Caco-2 (cell line): ENCODE data around the gene ENOX1. TPM values are rescaled to one million over a fixed set of nuclear protein-coding genes. Genes with fewer than 3 reads are reported as not detected.

Experiments
- BruUV-seq: library from RNA; stranded (reverse); fragments of 400-500 nt; replicated peaks from 2 replicates; lab custom pipeline; 2021; lab: Mats Ljungman, UMichigan
- CTCF ChIA-PET: fragments of 300-600 bp; sonication (Branson Sonifier 250); formaldehyde crosslinking; loops from one replicate; lab custom pipeline; 2022; ENCODE audit warnings: antibody characterized with exemption; lab: Charles Lee
- POLR2A ChIA-PET: fragments of 300-600 bp; sonication (Branson Sonifier 250); formaldehyde crosslinking; loops from one replicate; lab custom pipeline; 2022; ENCODE audit warnings: antibody characterized with exemption; lab: Charles Lee
- DNase-seq, 2 experiments: peaks; one replicate each; pipeline versions ENCODE4 v3.0.0 to v3.0.0-alpha.2; 2020 to 2022
- H3K27me3 ChIP-seq: replicated peaks from 2 replicates; pipeline ENCODE4 v1.6.0; 2011; ENCODE audit warnings: low read length; ENCODE audit not compliant: control insufficient read depth, insufficient read depth
- H3K36me3 ChIP-seq: 2 replicates; pipeline ENCODE4 v1.5.1; 2011; ENCODE audit warnings: low read length; ENCODE audit not compliant: control insufficient read depth, insufficient read depth
- H3K4me1 ChIP-seq: fragments of 250-450 bp; sonication (Bioruptor Pico); 2 replicates; pipeline ENCODE4 v1.5.1; 2020; ENCODE audit warnings: mild to moderate bottlenecking
- H3K4me3 ChIP-seq: 2 replicates; pipeline ENCODE4 v1.5.1; 2011; ENCODE audit warnings: low read depth, mild to moderate bottlenecking, control low read depth, low read length
- H3K9me3 ChIP-seq: fragments of 250-450 bp; sonication (Bioruptor Pico); 2 replicates; pipeline ENCODE4 v1.5.1; 2020; ENCODE audit warnings: mild to moderate bottlenecking, moderate library complexity
- H3K27ac Mint-ChIP-seq: one replicate; pipeline ENCODE4 v1.8.0; 2022; ENCODE audit warnings: mixed read lengths; ENCODE audit not compliant: unreplicated experiment
- H3K27me3 Mint-ChIP-seq: one replicate; pipeline ENCODE4 v1.8.0; 2022; ENCODE audit warnings: mixed read lengths; ENCODE audit not compliant: insufficient read depth, unreplicated experiment
- H3K36me3 Mint-ChIP-seq: one replicate; pipeline ENCODE4 v1.8.0; 2022; ENCODE audit warnings: mild to moderate bottlenecking, mixed read lengths; ENCODE audit not compliant: insufficient read depth, unreplicated experiment
- H3K4me1 Mint-ChIP-seq: one replicate; pipeline ENCODE4 v1.8.0; 2022; ENCODE audit warnings: low read depth, mixed read lengths; ENCODE audit not compliant: unreplicated experiment
- H3K4me3 Mint-ChIP-seq: one replicate; pipeline ENCODE4 v1.8.0; 2022; ENCODE audit warnings: mild to moderate bottlenecking, moderate library complexity, mixed read lengths; ENCODE audit not compliant: unreplicated experiment
- H3K9me3 Mint-ChIP-seq: one replicate; pipeline ENCODE4 v1.8.0; 2022; ENCODE audit warnings: mixed read lengths; ENCODE audit not compliant: unreplicated experiment
- intact Hi-C: fragments of 100-400 bp; cut with micrococcal nuclease; formaldehyde crosslinking; loops from one replicate; pipeline ENCODE4 v1.10.0; 2022; ENCODE audit not compliant: unreplicated experiment
- total RNA-seq: library from RNA; stranded (reverse); gene quantifications from 2 replicates; pipeline ENCODE4 v1.2.3, GENCODE V29; 2022
- TF ChIP-seq, protein P1 (sequence below), 2 experiments: fragments of 200-600 bp in 1 of 2; IDR thresholded peaks; 1 replicate in 1 of 2; 2 replicates in 1 of 2; pipeline versions ENCODE4 v1.5.1 to v1.8.0; 2011 to 2022; ENCODE audit warnings: antibody characterized with exemption in 1 of 2, control low read depth in 1 of 2, inconsistent platforms in 1 of 2, low read depth in 1 of 2, low read length in 1 of 2, mild to moderate bottlenecking in 1 of 2, moderate library complexity in 1 of 2; ENCODE audit not compliant: insufficient read depth in 1 of 2, severe bottlenecking in 1 of 2, unreplicated experiment in 1 of 2

The ENOX1 gene
- total RNA-seq, 1 experiment from 2014 or later: 9.1 TPM

DNA sequence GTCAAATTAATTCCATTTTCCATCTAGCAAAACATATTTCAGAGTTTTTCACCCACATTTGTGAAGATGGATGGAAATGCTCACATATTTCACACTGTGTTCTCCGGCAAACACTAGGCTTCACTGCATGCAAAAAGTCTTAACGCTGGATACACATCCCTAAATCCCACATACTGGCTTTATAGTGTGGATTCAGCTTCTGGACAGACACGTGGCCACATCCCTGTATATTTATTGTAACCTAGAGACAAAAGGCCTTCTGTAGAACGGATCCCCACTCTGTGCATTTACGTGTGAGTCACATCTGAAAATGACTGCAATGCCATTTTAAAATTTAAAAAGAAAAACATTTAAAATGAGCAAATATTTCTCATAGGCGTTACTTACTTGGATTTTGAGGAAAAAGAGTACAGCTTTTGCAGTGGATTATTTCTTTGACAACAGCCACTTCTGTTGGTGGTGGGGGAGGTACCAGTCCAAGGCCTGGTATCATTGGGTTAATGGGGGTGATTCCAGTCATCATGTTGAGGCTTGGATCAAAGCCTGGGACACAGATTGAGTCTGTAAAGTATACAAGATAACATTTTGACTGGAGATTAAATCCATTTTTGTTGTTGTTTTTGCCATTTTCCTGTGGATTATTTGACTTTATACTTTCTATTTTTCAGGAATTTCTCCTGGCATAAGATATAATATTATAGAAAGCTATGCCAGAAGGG is 425.7 kb downstream of the ENOX1 start:
- H3K4me1 Mint-ChIP-seq: no peaks in the 10 kb centered on the region
- Histone ChIP-seq H3K4me1 (no peaks in the 10 kb centered on the region), H3K9me3 (no peaks in the 10 kb centered on the region), H3K27me3 (no peaks in the 10 kb centered on the region), H3K4me3 (no peak overlapping the region), H3K36me3 (no peaks in the 10 kb centered on the region)
- ChIA-PET POLR2A (no interaction called here), CTCF (interaction anchor here (0.6 kb wide), 1 partner anchor 357 kb away, joined by 3 read pairs; no protein-coding TSS in a partner anchor)
- no peaks in the 10 kb centered on the region for H3K36me3 Mint-ChIP-seq
- H3K27me3 Mint-ChIP-seq: no peaks in the 10 kb centered on the region
- BruUV-seq: no TSS peak
- no peak overlapping the region for H3K27ac Mint-ChIP-seq
- intact Hi-C loops: no loop called here
- no peaks in the 10 kb centered on the region for H3K9me3 Mint-ChIP-seq
- TF ChIP-seq, protein P1, sequence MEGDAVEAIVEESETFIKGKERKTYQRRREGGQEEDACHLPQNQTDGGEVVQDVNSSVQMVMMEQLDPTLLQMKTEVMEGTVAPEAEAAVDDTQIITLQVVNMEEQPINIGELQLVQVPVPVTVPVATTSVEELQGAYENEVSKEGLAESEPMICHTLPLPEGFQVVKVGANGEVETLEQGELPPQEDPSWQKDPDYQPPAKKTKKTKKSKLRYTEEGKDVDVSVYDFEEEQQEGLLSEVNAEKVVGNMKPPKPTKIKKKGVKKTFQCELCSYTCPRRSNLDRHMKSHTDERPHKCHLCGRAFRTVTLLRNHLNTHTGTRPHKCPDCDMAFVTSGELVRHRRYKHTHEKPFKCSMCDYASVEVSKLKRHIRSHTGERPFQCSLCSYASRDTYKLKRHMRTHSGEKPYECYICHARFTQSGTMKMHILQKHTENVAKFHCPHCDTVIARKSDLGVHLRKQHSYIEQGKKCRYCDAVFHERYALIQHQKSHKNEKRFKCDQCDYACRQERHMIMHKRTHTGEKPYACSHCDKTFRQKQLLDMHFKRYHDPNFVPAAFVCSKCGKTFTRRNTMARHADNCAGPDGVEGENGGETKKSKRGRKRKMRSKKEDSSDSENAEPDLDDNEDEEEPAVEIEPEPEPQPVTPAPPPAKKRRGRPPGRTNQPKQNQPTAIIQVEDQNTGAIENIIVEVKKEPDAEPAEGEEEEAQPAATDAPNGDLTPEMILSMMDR (IDR thresholded peaks at IDR 0.05; ENCODE audit: insufficient read depth in 1 of 2, low read depth in 1 of 2, low read length in 1 of 2, severe bottlenecking in 1 of 2, unreplicated experiment in 1 of 2): no peak
- no peak for DNase-seq
- no peak overlapping the region for H3K4me3 Mint-ChIP-seq

DNA sequence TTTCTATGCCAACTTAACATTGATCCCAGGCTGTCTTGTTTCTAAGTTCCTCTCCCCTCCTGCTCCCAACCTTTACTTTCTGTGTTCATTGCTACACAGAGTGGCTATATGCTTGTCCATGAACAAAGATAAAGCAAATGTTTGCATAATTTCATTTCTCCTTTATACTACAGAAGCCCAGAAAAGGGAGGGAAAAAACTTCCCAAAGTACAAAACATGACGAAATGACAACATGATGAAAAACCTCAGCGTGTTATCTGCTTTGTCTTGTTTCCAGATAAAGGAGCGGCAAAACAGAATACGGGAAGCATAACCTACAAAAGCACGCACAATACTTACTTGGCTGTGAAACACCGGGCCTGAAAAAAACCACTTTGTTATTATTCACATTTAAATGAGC is 426.6 kb downstream of the ENOX1 start:
- no peak overlapping the region for H3K27ac Mint-ChIP-seq
- H3K36me3 Mint-ChIP-seq: no peaks in the 10 kb centered on the region
- CTCF ChIA-PET: no interaction called here

DNA sequence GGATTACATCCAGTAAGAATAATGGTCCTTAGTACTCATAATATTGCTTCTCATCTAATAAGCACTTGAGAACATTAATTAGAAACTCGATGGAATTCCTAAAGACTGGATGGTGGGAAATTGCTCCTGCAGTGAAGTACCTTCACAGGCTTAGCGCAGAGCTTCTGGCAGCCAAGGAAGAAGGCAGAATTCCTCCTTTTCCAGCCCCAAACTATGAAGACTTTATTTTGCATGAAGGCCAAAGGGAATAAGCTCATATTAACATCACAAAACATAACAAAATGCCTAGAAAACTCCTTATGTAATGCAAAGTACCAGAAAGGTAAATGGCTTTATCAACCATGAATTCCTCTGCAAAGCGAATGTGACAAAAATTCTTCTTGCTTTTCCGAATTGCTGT is 427.2 kb downstream of the ENOX1 start:
- Mint-ChIP-seq H3K27ac (no peak overlapping the region), H3K4me3 (no peak overlapping the region), H3K27me3 (no peaks in the 10 kb centered on the region), H3K9me3 (no peaks in the 10 kb centered on the region), H3K4me1 (no peaks in the 10 kb centered on the region), H3K36me3 (no peaks in the 10 kb centered on the region)
- H3K27me3 ChIP-seq: no peaks in the 10 kb centered on the region
- no peak overlapping the region for H3K4me3 ChIP-seq
- no TSS peak for BruUV-seq
- TF ChIP-seq, protein P1 (IDR thresholded peaks at IDR 0.05; ENCODE audit: insufficient read depth in 1 of 2, low read depth in 1 of 2, low read length in 1 of 2, severe bottlenecking in 1 of 2, unreplicated experiment in 1 of 2): no peak
- ChIA-PET CTCF (no interaction called here), POLR2A (no interaction called here)
- DNase-seq: no peak
- H3K9me3 ChIP-seq: no peaks in the 10 kb centered on the region
- intact Hi-C loops: no loop called here
- no peaks in the 10 kb centered on the region for H3K36me3 ChIP-seq
- H3K4me1 ChIP-seq: no peaks in the 10 kb centered on the region

More for the DNA sequence above, 426.6 kb downstream of the ENOX1 start:
- H3K4me3 Mint-ChIP-seq: no peak overlapping the region
- no peak overlapping the region for H3K4me3 ChIP-seq
- TF ChIP-seq, protein P1 (IDR thresholded peaks at IDR 0.05; ENCODE audit: insufficient read depth in 1 of 2, low read depth in 1 of 2, low read length in 1 of 2, severe bottlenecking in 1 of 2, unreplicated experiment in 1 of 2): no peak
- no TSS peak for BruUV-seq
- no peaks in the 10 kb centered on the region for H3K4me1 ChIP-seq
- POLR2A ChIA-PET: no interaction called here
- H3K36me3 ChIP-seq: no peaks in the 10 kb centered on the region
- H3K4me1 Mint-ChIP-seq: no peaks in the 10 kb centered on the region
- intact Hi-C loops: no loop called here
- no peak for DNase-seq
- H3K9me3 ChIP-seq: no peaks in the 10 kb centered on the region
- no peaks in the 10 kb centered on the region for H3K27me3 ChIP-seq
- no peaks in the 10 kb centered on the region for H3K9me3 Mint-ChIP-seq
- H3K27me3 Mint-ChIP-seq: no peaks in the 10 kb centered on the region
